ENCODE data around the gene STK4.

DNA sequence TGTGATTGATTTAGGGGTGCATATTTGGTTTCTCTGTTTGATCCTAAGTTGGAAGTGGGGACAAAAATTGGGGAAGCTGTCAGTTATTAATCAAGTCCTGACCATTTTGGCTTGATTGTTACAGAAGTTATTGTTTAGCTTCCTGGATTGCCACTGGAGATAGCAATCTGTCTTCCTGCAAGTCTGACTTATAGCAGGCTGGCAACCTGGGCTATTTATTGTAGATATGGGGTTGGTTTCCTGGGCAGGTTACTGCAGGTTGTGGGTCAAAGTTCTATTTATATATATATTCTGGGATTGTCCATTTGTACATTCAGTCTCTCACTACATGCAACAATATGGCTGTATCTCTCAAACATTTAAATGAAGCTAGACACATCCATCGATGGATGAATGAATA lies 116.8 kb downstream of the STK4 start:
- no peak for TF ChIP-seq POLR2A (IDR thresholded peaks at IDR 0.05; ENCODE audit: low read depth, low read length)
- TF ChIP-seq POLR2AphosphoS5 (IDR thresholded peaks at IDR 0.05; ENCODE audit: low read depth, low read length): no peak
- TF ChIP-seq SPI1 (IDR thresholded peaks at IDR 0.05; ENCODE audit: low read depth, low read length): no peak
- TF ChIP-seq TAF1 (IDR thresholded peaks at IDR 0.05; ENCODE audit: low read depth, low read length): no peak
- TF ChIP-seq POU2F2 (IDR thresholded peaks at IDR 0.05; ENCODE audit: low read depth, low read length): no peak
